ENCODE data around the gene TRPM3.
"Not testable (repeated sequence)": the region's sequence is repeated elsewhere in the genome, so short reads cannot be mapped to it uniquely, and the experiment has no call there.

TRPM3 gene

DNA sequence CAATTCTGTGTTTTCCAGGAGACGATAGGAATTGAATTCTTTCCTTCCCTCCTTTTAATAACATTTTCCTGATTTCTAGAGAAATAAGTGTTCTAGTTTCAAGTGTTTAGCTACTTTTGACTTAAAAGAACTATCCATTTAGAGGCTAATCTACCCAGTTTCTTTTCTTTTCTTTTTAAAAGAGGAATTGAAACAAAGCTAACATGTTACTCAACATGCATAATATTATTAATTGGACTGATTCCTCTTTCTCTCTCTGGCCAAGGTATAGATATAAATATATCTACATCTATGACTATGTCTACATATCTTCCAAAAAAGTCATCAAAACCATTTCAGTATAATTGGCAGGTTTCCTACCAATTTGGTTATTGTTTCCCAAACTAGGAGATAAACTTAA is 309.8 kb downstream of the TRPM3 start:
- DNase-seq, result no peak

DNA sequence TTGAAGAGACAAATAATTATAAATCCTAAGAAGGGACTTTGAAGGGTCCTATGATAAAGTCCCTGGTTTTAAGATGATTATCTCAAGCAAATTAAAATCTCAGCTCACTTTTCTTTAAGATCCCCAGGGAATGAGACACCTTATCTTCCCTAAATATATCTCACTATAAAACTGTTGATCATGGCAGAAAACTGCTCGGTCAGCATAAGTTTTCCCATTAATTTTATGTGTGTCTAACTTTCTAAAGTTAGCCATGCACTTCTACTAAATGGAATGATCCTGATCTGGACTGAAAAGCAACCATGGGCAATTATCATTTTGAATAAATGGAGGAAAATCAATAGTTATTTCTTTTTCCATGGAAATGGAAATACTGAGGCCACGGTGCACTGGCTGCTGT is 314.5 kb downstream of the TRPM3 start:
- DNase-seq, result no peak

DNA sequence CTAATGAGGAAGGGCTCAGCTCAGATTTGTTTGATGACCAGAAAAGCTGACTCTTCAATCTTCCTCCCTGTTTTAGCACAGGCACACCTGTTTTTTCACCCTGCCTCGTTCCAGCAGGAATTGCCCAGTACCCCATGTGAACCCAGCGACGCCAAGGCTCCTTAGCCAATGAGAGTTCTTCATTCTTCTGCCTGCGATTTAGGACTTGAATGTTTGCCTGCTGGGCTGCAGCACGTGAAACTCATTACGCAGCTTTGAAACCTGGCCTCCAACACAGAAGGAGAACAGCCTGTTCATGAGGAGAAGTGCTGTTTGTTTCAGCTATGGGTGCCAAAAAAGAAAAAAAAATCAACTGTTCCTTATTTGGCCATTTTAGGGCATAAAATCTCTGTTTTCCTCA is 315.5 kb downstream of the TRPM3 start:
- no peak for DNase-seq

DNA sequence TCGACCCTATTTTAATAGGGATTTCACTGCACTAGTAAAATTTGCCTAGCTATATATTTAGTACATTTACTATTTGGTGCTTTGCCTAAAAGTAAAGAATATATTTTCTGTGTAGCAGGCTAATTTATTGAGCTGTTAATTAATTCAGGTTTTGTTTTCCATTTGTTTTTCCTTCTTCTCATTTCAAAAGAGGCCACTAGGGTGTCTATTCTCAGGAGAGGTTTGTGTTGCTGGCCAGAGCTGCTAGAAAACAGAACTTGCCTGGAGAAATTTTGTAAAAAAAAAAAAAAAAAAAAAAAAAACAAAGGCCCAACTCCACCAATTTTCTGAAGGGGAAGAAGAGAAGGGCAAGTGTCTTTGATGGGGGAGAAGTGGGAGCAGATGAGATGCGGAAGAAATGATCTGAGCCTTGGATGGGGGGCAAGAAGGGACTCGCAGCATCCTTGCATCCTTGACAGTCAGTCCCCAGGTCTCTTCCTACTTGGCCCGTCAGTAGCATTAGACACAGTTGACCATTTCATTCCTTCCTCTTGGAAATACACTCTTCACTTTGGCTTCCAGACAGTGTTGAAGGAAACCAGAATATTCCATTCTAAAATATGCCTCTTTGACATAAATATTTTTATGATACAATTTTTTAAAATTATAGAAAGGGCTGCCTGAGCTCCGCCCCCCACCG is 318.5 kb downstream of the TRPM3 start:
- no peak for DNase-seq

DNA sequence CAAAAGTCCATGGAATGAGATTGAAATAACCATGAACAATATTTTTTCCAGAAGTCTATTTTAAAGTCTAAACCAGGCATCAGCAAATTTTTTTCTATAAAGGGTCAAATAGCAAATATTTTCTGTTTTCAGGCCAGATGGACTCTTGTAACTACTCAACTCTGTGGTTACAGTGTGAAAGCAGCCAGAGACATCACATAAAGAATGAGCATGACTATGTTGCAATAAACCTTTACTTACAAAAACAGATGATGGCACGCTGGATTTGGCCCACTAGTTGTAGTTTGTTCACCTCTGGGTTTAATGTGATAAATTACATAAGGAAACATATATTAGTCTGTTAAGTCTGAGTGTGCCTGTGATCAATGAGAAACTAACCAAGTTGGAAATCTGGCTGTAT is 319.2 kb downstream of the TRPM3 start:
- no peak for DNase-seq

DNA sequence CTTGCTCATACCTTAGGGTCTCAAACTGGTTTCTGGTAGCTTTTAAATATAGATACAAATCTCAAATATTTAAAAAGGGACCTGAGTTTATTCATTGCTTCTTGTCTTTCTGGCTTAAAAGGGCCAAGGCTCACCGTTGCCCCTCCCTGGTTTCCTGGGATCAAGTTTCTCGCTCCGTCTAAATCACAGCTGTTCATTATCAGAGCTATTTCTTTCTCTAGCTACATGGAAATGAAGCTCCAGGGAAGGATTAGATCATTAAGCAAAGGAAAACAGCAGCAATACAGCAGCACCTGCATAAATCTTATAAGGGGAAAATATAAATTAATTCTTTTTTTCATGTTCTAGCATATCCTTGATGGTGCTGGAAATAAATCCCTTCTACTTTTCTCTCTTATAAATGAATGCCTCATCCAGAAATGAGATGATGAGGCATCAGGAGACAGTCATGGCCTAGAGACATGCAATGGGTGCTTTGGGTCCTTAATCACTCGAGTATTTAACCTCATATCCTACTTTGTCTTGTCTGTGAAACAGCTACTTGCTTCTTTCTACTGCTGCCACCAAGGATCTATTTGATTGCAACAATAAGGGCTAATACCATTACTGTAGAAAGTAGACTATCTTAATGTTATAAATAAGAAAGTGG is 320.1 kb downstream of the TRPM3 start:
- DNase-seq, result no peak

DNA sequence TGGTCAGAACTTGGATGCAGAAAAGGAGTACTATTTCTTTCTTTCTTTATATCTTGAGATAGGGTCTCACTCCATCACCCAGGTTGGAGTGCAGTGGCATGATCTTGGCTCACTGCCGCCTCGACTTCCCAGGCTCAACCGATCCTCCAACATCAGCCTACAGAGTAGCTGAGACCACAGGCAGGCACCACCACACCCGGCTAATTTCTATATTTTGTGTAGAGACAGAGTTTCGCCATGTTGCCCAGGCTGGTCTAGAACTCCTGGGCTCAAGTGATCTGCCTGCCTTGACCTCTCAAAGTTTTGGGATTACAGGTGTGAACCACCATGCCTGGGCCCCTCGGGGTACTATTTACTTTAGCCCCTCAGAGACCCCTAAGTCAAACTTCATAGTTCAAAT is 323.4 kb downstream of the TRPM3 start:
- no peak for DNase-seq

DNA sequence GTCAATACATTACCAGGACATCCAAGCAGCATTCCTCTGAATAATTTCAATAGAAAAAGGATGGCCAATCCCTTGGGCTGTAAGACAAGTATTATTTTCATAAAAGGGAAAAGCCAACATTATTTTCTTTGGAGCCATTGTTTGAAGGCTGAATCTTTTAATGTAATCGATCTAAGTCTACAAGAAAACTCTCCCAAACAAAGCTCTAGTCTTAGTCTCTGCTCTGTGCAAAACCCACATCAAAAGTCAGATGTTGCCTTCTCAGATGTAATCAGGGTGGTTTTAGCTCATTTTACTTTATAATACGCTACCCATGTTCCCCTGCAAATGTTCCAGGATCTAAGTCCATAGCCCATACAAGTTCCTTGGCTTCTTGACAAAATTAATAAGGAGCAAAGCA is 325.6 kb downstream of the TRPM3 start:
- no peak for DNase-seq

DNA sequence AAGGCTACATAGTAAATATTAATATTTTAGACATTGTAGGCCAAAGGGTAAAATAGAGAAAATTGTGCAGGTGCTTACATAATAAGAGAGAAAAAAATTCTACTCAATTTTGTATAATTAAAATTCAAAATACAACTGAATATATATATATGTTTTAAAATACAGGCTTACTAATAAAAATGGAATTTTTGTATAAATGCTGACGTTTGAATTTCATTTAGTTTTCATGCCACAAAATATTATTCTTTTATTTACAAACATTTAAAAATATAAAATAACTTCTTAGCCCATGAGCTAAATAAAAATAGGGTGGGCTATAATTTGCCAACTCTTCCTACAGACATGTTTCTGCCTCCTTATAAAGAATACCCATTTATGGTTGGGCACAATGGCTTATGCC is 328.6 kb downstream of the TRPM3 start:
- DNase-seq, result no peak

DNA sequence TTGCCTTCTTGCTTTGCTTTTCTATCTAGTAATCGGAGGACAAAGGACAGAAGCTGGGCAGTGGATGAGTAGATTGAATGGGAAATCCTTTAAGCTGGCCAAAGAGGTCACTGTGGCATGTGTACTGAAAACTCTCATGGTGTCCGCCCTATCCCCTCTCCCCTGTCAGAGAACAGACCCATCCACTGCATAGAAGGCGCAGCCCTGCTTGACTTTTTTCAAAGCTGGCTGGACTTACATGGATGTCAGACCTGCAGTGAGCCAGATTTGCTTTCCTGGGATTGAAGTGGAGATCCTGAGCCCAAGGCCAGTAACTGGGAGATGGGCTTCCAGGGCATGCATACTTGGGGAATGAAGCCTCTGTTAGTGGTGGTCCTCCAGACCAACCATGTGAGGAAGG is 329.5 kb downstream of the TRPM3 start:
- no peak for DNase-seq

DNA sequence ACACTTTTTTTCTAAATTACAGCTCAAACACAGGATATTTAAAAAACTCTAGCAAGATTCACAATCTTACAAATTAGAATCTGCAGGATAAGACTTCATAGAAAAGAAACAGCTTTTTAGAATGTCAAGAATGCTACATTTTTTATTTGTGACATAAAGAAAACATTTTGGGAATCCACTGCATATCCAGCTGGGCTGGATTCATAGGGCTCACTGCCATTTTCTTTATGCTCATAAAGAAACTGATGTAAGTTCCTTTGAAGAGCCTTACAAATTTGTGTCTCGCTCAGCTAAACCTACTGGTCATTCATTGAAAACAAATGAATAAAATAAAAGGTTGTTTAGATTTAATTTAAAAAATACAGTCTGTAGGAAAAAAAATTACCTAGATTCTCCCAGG is 332.3 kb downstream of the TRPM3 start:
- no peak for DNase-seq

DNA sequence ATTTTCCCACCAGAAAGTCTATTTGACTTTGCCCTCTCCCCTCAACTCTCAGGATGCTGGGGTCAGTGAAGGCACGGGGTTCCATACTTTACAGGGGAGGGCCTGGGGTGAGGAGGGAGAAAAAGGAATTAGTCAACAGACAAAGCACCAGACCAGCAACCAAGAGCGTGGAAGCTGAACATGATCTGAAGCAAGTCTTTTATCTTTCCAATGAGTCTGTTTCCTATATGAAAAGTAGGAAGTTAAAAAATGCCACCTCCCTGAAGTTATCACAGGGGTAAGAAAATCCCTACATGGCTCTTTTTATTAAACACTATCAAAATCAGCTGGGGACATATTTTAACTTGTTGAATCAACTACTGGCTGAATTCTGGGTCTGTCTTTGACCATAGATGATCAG is 337.0 kb downstream of the TRPM3 start:
- no peak for DNase-seq

DNA sequence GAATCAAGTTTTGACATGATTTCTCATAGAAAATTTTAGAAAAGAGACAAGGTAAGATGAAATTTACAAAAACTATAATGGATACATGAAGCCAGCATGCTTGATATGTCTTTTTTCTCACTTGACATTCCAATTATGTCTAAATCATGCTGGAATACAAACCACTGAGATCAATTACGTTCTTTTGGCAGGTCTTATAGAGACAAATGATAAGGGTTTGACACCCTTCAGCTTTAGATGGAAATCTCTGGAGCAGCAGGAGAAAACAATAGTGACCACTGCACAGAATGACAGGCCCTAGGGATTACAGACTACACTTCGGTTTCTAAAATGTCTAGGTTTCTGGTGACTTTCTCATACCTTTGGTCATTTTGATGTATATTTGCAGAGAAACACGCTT is 342.9 kb downstream of the TRPM3 start:
- DNase-seq, result no peak

DNA sequence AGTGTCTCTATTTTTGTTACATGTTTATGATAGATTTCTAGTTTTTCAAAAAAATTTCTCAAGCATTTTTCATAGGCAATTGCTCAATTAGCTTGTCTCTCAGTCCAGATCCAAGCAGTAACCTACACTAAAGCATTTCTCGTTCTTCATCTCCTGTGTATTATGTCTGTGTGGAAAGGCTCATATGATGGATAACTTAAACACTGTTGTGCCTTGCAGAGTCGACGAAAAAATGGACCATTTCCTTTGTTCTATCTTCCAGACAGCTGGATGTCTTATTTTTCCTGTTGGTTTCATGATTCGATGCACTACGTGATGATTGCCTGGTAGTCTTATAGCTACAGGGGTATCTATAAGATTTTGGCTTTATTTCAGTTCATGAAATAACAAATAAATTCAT is 347.8 kb downstream of the TRPM3 start:
- no peak for DNase-seq

DNA sequence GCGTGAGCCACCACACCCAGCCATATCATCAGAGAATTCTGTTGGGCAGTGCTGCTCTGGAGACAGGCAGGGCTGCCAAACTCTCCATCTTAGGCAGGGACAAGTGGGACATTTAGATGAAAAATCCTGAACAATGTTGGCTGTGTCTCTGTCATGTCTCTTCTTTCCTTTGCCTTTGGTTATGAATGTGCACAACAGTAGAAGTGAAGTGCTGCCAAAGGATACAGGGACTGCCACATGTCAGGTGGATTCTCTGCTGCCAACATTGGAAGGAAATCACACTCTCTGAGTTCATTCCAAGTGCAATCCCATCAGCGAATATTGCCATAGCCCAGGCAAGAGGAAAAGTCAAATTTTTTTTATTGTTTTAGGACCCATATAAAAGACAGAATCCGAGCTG is 348.8 kb downstream of the TRPM3 start:
- no peak for DNase-seq

DNA sequence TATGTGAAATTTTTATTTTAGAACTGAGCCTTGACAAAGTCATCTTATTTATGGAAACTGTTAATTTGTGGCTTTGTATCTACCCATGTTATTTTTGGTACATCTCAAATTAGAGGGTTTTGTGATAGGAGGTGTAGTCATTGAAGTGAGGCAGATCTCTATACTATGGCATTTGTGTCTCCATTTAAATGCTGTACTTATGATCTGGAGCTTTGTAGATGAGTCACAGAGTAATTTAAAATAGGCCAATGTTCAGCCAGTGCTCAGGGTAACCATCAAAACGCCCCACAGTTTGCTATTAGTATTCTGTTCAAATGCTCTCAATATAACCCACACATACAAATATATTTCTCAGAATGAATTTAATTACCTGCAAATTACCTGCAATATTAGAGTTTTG is 355.5 kb downstream of the TRPM3 start:
- no peak for DNase-seq

DNA sequence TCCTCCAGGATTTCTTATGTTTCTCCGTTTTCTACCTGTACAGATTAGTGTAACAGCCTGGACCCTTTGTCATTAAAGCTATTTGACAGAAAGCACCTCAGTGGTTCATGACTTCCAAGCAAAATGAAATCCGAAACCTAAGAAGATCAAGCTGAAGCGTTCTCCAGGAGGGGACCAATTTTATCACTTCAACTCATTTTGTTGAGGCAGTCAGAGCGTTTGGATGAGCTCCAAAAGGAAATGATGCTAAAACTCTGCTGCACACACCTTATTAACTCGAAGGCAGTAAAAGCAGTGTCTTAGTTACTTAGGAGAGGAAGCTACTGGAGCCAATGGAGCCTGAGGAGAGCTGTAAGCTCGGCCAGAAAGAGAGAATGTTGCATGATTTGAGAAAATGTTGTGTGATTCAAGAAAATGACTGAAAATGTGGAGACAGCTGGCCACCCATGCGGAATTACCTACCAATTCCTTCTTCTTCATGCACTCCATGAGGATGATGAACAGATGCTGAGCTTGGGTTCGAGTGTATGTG is 360.2 kb downstream of the TRPM3 start:
- DNase-seq, result no peak

DNA sequence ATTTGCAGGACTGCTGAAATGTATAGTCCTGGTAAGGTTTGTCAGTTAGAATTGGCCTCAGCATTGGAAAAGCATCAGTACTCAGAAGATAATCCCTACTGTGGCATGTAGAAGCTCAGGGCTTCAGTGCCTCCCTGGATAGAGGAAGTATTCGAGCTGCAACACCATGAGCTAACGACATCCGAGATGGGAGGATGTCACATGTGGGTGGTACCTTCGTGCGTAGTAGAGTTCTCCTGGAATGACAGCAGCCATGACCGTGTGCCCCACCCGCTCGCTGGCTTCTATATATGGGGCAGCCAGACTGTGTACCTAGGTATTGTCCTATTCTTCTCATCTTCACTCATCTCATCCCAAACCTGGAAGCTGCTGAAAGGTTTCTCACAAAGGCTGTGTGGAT is 361.2 kb downstream of the TRPM3 start:
- no peak for DNase-seq

DNA sequence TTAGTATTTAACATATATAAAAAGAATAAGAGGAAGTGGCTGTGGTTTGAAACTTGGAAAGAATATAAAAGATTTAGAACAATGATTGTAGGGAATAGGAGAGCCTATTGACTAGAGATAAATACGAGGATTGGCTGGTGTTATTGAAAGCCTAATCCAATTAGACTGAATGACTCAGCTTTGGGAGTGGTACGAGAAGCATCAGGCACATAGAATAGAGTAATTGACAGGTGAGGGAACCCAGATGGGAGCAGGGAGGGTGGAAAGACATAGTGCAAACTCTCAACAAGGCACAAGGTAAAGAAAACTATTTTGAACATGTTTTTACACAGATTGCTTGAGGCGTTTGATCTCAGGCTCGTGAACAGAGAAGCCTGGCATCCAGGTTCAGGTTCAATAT is 368.1 kb downstream of the TRPM3 start:
- DNase-seq, result no peak

DNA sequence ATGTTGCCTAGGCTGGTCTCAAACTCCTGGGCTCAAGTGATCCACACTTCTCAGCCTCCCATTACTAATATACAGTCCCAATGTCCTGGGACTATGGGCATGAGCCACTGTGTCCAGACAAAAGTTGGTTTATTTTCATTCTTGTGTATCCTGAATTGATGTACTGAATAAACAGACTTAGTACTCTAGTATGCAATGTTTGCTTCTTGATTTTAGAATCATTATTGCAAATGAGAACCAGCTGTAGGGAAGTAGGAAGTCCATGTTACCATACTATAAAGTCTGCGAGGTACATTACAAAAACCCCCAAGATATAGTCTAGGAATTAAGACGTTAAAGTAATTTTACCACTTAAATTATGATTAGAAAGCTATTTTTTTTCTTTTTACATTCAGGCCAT is 372.4 kb downstream of the TRPM3 start:
- DNase-seq, result no peak

DNA sequence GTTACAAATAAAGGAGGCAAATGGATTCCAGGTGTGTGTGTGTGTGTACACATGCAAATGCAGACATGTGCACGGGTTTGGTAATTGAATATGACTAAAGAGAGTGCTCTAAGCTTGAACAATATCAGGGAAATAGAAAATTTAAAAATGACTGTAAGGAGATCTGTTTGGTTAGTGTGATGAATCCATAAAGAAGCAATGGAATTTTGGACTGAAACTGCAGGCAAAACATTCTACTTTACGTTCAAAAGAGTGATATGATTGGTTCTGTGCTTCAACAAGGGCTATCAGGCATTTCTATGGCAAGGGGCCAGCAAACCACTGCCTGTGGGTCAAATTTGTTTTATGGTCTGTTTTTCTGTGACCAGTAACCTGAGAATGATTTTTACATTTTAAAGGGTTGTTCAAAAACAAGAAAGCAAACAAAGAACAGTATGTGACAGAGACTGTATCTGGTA is 374.1 kb downstream of the TRPM3 start:
- DNase-seq, result no peak

DNA sequence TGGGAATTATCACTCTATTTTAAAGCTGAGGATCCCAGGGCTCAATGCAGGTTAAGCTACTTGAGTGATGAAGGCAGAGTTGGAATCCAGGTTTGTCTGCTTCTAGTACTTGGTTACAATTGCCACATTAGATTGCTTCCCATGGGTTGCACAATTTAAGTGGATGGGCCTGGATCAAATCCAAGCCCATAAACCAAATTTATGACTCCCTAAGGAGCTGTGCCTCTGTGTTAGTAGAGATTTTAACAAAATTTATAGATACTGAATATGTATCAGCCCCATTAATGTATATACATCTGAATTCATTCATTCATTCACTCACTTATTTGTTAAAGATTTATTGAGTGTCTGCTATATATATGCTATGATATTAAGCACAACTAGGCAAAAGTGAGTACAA is 374.7 kb downstream of the TRPM3 start:
- DNase-seq, result no peak

DNA sequence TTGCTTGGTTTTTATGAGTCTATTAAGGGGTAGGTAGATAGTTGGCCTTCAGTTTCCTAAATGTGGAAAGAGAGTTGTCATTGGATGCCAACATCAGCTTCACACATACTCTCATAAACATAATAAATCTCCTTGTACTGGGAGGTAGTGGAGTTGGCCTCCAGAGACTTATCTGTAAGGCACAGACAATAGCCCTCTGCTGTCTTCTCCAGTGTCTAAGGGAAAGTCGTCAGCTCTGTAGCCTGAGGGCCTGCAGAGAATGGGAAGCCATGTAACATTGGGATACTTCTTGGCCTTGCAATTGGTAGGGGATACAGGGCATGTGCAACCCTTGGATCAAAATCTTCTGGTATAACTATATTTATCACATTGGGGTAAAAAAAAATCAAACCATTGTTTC is 375.1 kb downstream of the TRPM3 start:
- DNase-seq, result no peak

DNA sequence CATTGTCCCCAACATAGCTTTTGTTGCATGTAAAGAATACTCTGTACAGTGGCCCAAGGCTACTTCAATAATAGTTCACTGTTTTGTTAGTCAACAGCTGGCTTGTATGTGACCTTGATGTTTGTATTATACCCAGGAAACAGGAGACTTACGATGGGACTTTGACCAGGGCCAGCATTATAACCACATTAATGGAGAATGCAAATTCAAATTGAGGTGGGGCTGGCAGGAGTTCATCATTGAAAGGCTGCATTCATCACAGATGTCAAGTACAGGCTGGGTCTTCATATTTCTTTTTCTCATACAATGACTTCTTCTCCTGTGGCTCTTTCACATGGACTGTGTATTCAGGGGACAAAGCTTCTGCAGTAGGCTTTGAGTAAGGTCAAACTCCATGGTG is 396.6 kb downstream of the TRPM3 start:
- DNase-seq, result not testable (repeated sequence)

DNA sequence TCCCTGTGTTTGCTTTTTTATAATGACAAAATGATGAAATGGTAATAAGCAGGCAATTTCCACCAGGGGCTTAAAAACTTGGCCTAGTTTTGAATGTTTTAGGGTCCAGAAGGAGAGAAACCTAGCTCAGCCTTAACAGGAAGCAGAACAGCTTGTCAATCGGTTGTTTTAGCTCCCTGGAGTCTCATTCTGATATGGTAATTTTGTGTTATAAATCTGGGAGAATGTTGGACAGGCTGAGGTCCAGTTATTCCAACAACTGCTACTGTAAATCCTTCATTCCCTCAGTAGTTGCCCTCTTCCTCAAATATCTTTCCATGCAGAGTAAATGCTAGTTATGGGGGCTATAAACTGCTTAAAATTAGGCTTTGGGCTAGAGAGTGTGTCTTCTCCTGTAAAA is 397.4 kb downstream of the TRPM3 start:
- DNase-seq, result not testable (repeated sequence)
